Measurements from ENCODE around the gene ITGB1BP1.

GRCh38 chr2:9462886-9463697, 39.8 kb upstream of the ITGB1BP1 start:
- TF ChIP-seq POLR2AphosphoS5 (IDR thresholded peaks at IDR 0.05; ENCODE audit: low read depth, low read length) (no peak), POLR2A (IDR thresholded peaks at IDR 0.05; ENCODE audit: low read depth, low read length) (no peak), TAF1 (IDR thresholded peaks at IDR 0.05; ENCODE audit: borderline replicate concordance, low read depth, low read length) (no peak)
